Fibroblast of skin of right quadriceps (primary cell): ENCODE measurements around the gene EMD.
A peak's percentile ranks its signal among the peaks of the same experiment; 100 is the strongest.
"Not testable (repeated sequence)": the region's sequence is repeated elsewhere in the genome, so short reads cannot be mapped to it uniquely, and the experiment has no call there.

ENCODE experiments used
- DNase-seq: peaks from one replicate; pipeline ENCODE4 v3.0.0-alpha.2; 2013

The EMD gene

GRCh38 chrX:154372612-154373022, 6.5 kb upstream of the EMD start:
- peak; percentile 67 for DNase-seq

- peak; percentile 92 for DNase-seq
Measured at GRCh38 chrX:154373340-154374306, 5.5 kb upstream of the EMD start.

DNA sequence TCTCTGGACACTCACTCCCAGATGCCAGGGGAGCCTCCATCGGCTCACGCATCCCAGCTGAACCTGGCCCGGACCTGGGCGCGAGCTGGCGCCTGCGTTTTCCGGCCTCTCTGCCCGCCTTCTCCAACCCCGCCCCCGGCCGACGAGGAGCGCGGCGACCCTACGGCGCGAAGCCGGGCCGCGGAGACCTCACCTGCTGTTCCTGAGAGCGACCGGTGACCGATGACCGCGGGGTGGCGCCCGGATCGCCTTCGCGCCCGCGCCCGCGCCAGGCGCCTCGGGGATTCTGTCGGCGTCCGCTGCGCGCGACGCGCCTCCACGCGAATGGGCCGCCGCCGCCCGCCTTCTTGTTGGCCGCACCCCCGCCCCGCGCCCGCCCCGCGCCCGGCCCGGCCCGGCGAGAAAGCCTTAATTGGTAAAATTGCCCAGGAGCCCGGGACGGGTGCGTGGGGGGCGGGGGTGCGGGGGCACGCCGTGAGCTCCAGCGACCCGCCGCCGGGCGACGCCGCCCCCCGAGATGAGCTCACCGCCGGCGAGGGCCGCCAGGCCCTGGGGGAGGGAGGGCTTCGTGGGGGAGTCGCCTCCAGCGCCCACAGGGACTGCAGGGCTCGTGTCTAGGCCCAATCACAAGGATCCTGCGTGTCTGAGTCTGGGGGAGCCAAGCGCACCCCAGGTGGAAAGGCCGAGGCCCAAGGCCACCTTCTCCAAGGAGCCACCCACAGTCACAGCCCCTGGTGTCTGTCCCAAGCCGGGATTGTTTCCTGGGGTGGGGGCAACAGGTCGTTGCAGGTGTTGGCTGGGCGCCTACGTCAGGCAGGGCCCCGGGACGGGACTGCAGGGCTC, 4.6 kb upstream of the EMD start, which contains the start of gene FLNA:
Gene FLNA (minus strand): TSS at position 322 of the 843 bp plus-strand sequence. CDS start 3,389 bp downstream, outside the sequence.
- peak; percentile 63 for DNase-seq

DNA sequence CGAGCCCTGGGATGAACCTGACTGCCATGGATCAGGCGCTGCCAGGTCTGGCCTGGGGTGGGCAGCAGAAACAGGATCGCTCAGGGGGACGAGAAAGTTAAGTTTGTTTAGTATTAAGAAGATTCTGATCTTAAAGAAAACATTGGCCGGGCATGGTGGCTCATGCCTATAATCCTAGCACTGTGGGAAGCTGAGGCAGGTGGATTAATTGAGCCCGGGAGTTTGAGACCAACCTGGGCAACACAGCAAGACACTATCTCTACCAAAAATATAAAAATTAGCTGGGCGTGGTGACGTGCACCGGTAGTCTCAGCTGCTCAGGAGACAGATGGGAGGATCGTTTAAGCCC, 4.0 kb upstream of the EMD start:
- no peak for DNase-seq

DNA sequence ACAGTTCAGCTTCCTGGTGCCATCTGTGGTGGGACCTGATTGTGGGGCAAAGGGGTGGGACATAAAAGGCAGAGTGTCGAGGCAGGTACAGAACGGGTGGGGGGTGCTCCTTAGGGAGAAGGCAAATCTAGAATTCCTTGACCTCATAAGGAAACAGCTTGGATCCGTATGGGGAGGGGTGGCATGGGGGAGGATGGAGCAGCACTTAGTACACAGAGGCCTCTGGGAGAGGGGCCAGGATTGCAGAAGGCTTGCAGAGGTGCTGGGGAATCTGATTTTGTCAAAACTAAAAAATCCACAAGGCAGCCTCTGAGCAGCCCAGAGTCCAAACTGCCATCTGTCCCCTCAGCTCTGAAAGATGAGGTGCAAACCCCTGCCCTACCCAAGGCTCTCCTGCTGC, 2.3 kb upstream of the EMD start:
- DNase-seq: peak; percentile 41

DNA sequence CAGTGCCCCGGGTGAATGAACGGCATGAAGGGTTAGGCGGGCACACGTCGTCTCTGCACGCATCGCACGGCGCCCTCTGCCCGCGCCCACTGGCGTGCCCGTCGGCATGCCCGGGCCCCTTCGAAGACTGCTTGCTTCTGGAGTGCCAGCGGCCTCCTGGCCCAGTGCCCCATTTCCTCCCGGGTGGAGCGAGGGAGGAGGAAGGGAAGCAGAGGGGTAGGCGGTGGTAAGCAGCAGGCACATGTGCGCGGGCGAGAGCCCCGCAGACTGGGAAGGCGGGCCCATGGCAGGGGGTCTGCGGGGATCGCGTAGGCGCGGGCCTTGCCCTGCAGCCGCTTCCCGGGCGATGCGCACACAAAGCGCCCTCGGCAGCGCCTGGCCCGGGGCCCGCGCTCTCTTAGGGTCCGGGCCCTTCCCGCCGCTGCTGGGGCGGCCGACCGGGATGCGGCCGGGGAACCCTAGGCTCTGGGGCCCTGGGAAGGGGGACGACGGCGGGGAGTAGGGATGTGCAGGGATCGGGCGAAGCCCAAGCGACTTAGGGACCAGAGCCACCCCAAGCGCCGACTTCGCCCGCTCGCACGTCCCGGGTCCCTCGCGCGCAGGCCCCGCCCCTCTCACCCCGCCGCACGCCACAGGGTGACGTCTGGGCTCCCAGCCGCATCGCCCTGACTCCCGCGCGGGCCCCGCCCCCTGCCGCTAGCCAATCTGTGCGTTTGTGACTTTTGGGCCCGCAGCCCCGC, 866 bp upstream of the EMD start:
- peak; percentile 48 for DNase-seq

- no peak for DNase-seq
Measured at GRCh38 chrX:154379569-154379951, 465 bp downstream of the EMD start.

DNA sequence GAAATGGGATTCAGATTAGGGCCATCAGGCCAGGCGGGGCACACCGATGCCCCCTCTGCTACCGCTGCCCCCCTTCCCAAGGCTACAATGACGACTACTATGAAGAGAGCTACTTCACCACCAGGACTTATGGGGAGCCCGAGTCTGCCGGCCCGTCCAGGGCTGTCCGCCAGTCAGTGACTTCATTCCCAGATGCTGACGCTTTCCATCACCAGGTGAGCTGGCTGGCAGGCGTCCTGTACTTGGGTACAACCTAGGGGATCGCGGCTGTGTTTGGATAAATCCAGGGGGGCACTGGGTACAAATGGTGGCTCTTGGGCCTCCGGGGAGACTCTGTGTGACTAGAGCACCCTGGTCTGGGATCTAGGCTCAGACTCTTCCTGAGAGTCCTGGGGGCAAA, 1.1 kb downstream of the EMD start:
- no peak for DNase-seq

GRCh38 chrX:154380787-154381186, 1.7 kb downstream of the EMD start:
- no peak for DNase-seq

DNA sequence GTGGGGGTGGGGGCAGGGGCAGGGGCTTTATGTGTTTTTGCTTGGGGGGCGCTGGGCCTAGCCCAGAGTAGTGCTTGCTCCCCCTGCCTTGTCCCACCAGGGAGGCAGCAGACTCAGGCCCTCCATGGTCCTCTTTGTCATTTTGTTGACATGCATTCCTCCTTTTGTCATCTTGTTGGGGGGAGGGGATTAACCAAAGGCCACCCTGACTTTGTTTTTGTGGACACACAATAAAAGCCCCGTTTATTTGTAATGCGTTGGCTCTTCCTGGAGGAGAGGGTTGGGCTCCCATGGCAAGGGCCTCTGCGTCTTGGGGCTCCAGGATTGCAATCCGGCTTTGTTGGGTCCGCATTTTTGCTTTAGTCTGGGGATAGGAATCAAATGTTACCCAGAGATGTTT, 2.2 kb downstream of the EMD start:
- no peak for DNase-seq

DNA sequence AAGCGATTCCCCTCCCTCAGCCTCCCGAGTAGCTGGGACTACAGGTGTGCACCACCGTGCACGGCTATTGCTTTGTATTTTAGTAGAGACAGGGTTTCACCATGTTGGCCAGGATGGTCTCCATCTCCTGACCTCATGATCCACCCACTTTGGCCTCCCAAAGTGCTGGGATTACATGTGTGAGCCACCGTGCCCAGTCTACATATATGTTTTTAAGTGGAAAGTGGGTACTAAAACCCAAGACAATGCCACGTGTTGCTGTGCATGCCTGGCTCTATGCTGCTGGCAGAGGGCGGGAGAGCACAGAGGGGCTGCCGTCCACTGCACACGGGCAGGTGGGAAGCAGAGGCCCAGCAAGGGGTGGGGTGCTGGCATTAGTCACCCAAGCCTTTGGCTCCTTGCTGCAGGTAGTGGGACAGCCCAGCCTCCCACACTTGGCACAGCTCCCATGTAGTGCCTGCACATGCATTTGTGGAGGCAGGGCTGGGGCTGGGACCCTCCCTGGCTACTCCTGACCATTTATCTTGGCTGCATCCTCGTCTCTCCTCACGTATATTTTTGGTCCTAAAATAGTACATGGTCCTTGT, 3.5 kb downstream of the EMD start:
- no peak for DNase-seq

- no peak for DNase-seq
Measured at GRCh38 chrX:154383359-154384283, 4.5 kb downstream of the EMD start.

- no peak for DNase-seq
Measured at GRCh38 chrX:154384284-154384892, 5.3 kb downstream of the EMD start.

DNA sequence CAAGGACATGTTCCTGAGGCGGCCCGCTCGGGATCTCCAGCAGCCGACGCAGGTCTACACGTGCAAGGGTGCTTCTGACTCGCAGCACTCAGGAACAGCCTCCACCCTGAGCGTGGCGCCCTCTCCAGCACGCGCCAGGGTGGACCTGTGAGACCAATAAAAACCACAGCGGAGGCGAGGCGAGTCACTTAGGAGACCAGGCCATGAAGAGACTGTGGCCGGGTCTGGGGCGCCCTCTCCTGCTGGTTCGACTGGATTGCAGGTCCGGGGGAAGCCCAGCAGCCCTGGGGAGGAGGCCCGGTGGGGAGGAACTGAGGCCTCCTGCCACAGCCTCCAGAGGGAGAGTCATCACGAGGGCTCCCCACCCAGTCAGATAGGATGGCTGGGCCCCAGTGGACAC, 9.0 kb downstream of the EMD start:
- DNase-seq: not testable (repeated sequence)

GRCh38 chrX:154388649-154389048, 9.6 kb downstream of the EMD start:
- not testable (repeated sequence) for DNase-seq

DNA sequence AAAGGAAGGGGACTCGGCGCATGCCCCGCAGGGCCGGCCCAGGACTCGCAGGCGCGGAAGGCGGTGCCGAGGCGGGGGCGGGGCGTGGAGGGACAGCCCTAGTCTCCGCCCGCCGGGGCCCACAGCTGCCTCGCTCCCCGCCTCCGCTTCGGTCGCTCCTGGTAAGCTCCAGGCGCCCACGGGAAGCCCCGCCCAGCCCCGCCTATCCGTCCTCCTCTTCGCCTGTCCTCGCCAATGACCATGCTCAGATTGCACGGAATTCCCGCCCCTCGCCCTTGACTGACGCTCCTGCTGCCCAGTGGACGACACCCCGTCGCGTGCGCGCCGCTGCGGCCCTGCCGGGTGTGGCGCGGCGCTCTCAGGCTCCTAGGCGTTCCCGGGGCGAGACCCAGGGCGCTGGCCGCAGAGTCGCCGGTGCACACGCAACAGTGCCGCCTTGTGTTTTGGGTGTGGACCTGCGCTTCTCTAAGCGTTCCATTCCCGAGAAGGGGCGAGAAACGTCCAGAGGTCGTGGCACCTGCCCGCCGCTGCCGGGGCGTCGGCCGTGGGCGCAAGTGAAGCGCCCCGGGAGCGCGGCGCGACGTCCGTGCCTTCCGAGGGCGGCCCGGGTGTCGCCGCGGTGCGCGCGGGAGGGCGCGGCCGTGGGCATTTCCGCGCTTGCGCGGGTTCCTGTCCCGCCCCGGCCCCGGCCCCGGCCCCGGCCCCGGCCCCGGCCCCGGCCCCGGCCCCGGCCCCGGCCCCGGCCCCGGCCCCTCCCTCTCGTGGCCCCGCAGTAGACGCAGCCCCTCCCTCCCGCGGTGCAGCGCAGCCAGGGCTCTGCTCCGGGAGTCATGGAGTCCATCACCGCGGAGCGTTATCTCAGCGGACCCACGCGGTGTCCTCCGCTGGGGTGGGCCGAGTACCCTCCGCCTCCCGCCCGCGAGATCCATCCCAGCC, 11.0 kb downstream of the EMD start:
- not testable (repeated sequence) for DNase-seq

- not testable (repeated sequence) for DNase-seq
Measured at GRCh38 chrX:154396363-154396762, 17.3 kb downstream of the EMD start.

DNA sequence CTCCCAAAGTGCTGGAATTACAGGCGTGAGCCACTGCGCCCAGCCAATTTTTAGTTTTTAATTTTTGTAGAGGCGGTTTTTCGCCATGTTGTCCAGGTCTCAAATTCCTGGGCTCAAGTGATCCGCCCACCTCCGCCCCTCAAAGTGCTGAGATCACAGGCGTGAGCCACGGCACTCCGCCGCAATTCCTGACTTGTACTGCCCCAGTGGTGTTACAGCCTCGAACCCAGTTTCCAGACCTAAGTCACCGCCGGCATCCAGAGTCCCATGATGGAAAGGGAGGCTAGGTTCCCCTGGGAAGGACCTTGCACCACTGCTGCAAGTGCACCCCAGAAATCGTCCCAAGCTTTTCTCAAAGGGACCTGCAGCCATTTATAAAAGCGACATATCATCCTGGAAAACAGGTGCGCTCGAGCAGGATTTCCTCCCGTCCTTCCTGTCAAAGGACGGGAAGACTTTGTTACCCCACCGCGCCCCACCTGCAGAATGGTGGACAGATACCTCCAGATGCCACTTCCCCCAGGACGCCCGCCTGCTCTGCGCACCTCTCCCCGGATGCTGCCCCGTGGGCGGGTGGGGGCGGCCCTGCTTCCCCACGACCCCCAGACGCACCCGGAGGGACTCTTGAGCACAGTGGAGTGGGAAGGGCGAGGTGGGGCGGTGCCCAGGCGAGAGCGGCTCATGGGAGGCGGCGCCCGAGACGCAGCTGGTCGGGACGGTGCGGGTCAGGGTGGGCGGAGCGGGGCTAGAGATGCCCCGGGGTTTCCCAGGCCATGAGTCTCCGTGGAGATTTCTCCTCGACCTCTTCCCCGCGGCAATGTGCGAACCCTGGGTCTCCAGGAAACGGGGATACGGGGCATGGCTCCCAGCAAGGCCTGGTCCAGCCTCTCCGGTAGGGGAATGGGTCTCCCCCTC, 18.1 kb downstream of the EMD start:
- DNase-seq: peak; percentile 60
